Breast epithelium (tissue), 4 donors: Measurements from ENCODE around the gene NOL4L. TPM values are rescaled to one million over a fixed set of nuclear protein-coding genes. Genes with fewer than 3 reads are reported as not detected.

Source experiments
- DNase-seq, 2 donors: peaks; one replicate each; pipeline ENCODE4 v3.0.0-alpha.2; 2019; ENCODE audit warnings: low spot score in 2 of 2
- H3K27ac ChIP-seq, 2 donors: fragments of 200-600 bp; sonication (generic) in 1 of 2; one replicate each; pipeline ENCODE4 v1.5.1; 2016 to 2019; ENCODE audit warnings: mild to moderate bottlenecking in 1 of 2
- H3K27me3 ChIP-seq, 2 donors: fragments of 200-600 bp; sonication (generic) in 1 of 2; one replicate each; pipeline versions ENCODE4 v1.5.1 to v1.6.0; 2017 to 2019; ENCODE audit warnings: control low read depth in 1 of 2, mild to moderate bottlenecking in 1 of 2
- H3K36me3 ChIP-seq: fragments of 200-600 bp; one replicate; pipeline ENCODE4 v1.5.1; 2019
- H3K4me1 ChIP-seq, 2 donors: fragments of 200-600 bp; sonication (generic); one replicate each; pipeline ENCODE4 v1.5.1; 2016 to 2019; ENCODE audit warnings: control low read depth in 1 of 2
- H3K4me3 ChIP-seq, 3 donors: fragments of 200-600 bp; sonication (generic); 1 replicate in 2 of 3; 2 replicates in 1 of 3; pipeline ENCODE4 v1.5.1; 2016 to 2019; ENCODE audit warnings: mild to moderate bottlenecking in 3 of 3, moderate library complexity in 2 of 3
- H3K9me3 ChIP-seq, 2 donors: fragments of 200-600 bp; sonication (generic) in 1 of 2; one replicate each; pipeline ENCODE4 v1.5.1; 2016 to 2019; ENCODE audit warnings: control low read depth in 1 of 2
- CTCF ChIP-seq, 3 donors: fragments of 450-650 bp; IDR thresholded peaks; one replicate each; pipeline ENCODE4 v1.5.1; 2016 to 2017; ENCODE audit warnings: antibody characterized with exemption in 3 of 3, mild to moderate bottlenecking in 3 of 3, moderate library complexity in 3 of 3
- POLR2A ChIP-seq: fragments of 450-650 bp; IDR thresholded peaks from one replicate; pipeline ENCODE4 v1.6.1; 2016; ENCODE audit warnings: antibody characterized with exemption, mild to moderate bottlenecking, moderate library complexity
- POLR2AphosphoS5 ChIP-seq, 3 donors: sonication (generic); formaldehyde crosslinking; IDR thresholded peaks; one replicate each; pipeline ENCODE4 v1.6.1; 2017; ENCODE audit warnings: antibody characterized with exemption in 3 of 3
- intact Hi-C: fragments of 100-400 bp; cut with DNase I; formaldehyde crosslinking; loops from one replicate; pipeline ENCODE4 v1.15.1; 2023; ENCODE audit warnings: low total_unique reads
- total RNA-seq, 3 donors: library from RNA; depleted of rRNA; stranded (reverse); fragments of >200 nt; gene quantifications; one replicate each; pipeline ENCODE4 v1.1.0, GENCODE V29; 2016

The NOL4L gene
- total RNA-seq, 3 donors from 2014 or later: 3.7 to 18.4 (median 15.8) TPM

GRCh38 chr20:32400476-32400875 is 184.7 kb downstream of the NOL4L start:
- TF ChIP-seq CTCF (IDR thresholded peaks at IDR 0.05) (no peak), POLR2AphosphoS5 (IDR thresholded peaks at IDR 0.05) (no peak), POLR2A (no peak)
- peaks cover 0 to under 1% of the 10 kb centered on the region in 2 donors for H3K9me3 ChIP-seq
- no peaks in the 10 kb centered on the region for H3K27me3 ChIP-seq
- no peak overlapping the region for H3K4me3 ChIP-seq
- peaks cover 4% of the 10 kb centered on the region for H3K36me3 ChIP-seq
- H3K4me1 ChIP-seq: no peaks in the 10 kb centered on the region
- intact Hi-C loops: no loop called here
- DNase-seq: no peak
- no peak overlapping the region for H3K27ac ChIP-seq

GRCh38 chr20:32397567-32398084 is 187.5 kb downstream of the NOL4L start:
- Histone ChIP-seq H3K36me3 (peaks cover under 1% of the 10 kb centered on the region), H3K9me3 (peaks cover 4 to 9% of the 10 kb centered on the region in 2 donors), H3K4me3 (no peak overlapping the region), H3K27ac (no peak overlapping the region), H3K27me3 (no peaks in the 10 kb centered on the region), H3K4me1 (no peaks in the 10 kb centered on the region)
- no peak for DNase-seq
- TF ChIP-seq POLR2AphosphoS5 (IDR thresholded peaks at IDR 0.05) (no peak), POLR2A (no peak), CTCF (IDR thresholded peaks at IDR 0.05) (no peak)
- intact Hi-C loops: no loop called here

GRCh38 chr20:32396646-32397160 is 188.4 kb downstream of the NOL4L start:
- no peak for DNase-seq
- Histone ChIP-seq H3K9me3 (peaks cover 4 to 9% of the 10 kb centered on the region in 2 donors), H3K4me1 (no peaks in the 10 kb centered on the region), H3K27ac (no peak overlapping the region), H3K4me3 (no peak overlapping the region), H3K36me3 (no peaks in the 10 kb centered on the region), H3K27me3 (no peaks in the 10 kb centered on the region)
- intact Hi-C loops: no loop called here
- TF ChIP-seq POLR2AphosphoS5 (IDR thresholded peaks at IDR 0.05): no peak

- TF ChIP-seq POLR2A (no peak), CTCF (IDR thresholded peaks at IDR 0.05) (no peak)
- H3K27ac ChIP-seq: no peak overlapping the region
- intact Hi-C loops: no loop called here
These were observed 190.1 kb downstream of the NOL4L start for GRCh38 chr20:32395066-32395465.

More at GRCh38 chr20:32395066-32395465, 190.1 kb downstream of the NOL4L start:
- no peaks in the 10 kb centered on the region for H3K27me3 ChIP-seq
- H3K4me3 ChIP-seq: no peak overlapping the region
- H3K36me3 ChIP-seq: no peaks in the 10 kb centered on the region
- H3K9me3 ChIP-seq: peaks cover 4 to 9% of the 10 kb centered on the region in 2 donors
- DNase-seq: no peak
- H3K4me1 ChIP-seq: no peaks in the 10 kb centered on the region

Other genes starting within 250 kb of the NOL4L start
- gene ASXL1, start 227.0 kb downstream of the NOL4L start, total RNA-seq: 100 to 1,000 TPM in 1 of 3 donors, 10 to 100 TPM in 2; 73.3 to 102 (median 97.3) TPM
- under 1 TPM; under 0.01 to 0.32 (median 0.15) TPM for gene C20orf203, start 88.6 kb upstream of the NOL4L start, total RNA-seq
- gene COMMD7, start 158.1 kb upstream of the NOL4L start, total RNA-seq: 10 to 100 TPM; 22.7 to 30.9 (median 24.3) TPM
- gene DNMT3B, start 177.1 kb upstream of the NOL4L start, total RNA-seq: 1 to 10 TPM in 2 of 3 donors, under 1 TPM in 1; 0.96 to 2.0 (median 1.8) TPM
- gene MAPRE1, start 234.6 kb upstream of the NOL4L start, total RNA-seq: 10 to 100 TPM; 70.4 to 85.9 (median 78.0) TPM